NCI-H2107 treated with DMSO at 0.1 percent for 48 hours (cell line): ENCODE data around the gene MAPRE3.

Experiments used
- DNase-seq: peaks from one replicate; lab custom pipeline; 2025; ENCODE audit not compliant: unreplicated experiment; lab: John Stamatoyannopoulos, UW

MAPRE3 gene

DNA sequence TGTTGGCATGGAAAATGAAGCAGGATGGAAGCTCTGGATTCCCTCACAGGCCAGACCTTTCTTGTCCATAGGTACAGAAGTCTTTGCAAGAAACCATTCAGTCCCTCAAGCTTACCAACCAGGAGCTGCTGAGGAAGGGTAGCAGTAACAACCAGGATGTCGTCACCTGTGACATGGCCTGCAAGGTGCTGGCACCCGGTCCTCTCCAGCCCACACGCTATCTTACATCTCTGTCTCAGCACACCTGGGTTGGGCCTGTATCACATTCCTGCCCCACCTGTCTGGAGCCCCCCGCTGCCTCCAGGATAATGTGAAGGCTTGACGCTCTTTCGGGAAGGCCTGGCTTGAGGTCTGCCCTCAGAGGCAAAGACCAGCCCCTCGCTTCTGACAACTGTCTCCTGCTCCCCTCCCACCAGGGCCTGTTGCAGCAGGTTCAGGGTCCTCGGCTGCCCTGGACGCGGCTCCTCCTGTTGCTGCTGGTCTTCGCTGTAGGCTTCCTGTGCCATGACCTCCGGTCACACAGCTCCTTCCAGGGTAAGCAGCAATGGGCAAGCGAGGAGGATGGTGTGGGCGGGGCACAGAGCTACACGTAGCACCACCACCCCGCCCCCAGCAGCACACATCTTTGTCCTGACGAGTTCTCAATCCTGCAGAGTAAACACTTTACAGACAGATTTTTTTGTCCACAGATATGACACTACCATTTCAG, 68.3 kb downstream of the MAPRE3 start:
- DNase-seq: no peak

GRCh38 chr2:27039426-27039825, 69.0 kb downstream of the MAPRE3 start:
- no peak for DNase-seq

DNA sequence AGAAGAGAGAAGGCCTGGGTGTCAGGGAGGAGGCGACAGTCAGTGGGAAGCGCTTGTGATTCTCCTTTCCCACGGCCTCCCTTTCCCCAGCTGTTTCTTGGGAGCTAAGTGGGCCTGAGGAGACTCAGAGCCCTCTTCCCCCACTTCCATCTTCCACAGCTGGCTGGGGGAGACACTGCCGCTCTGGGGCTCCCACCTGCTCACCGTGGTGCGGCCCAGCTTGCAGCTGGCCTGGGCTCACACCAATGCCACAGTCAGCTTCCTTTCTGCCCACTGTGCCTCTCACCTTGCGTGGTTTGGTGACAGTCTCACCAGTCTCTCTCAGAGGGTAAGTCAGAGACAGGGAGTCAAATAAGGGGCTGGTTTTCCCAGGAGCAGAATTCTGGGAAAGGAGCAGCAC, 69.4 kb downstream of the MAPRE3 start:
- DNase-seq: no peak

- DNase-seq: no peak
Observed at GRCh38 chr2:27040282-27040681, 69.8 kb downstream of the MAPRE3 start.

- DNase-seq: no peak
Observed at GRCh38 chr2:27041752-27042151, 71.3 kb downstream of the MAPRE3 start.

- DNase-seq: no peak
Observed at GRCh38 chr2:27042159-27042661, 71.8 kb downstream of the MAPRE3 start.

- no peak for DNase-seq
Observed at GRCh38 chr2:27042985-27043634, 72.7 kb downstream of the MAPRE3 start.

GRCh38 chr2:27049422-27050280, 79.2 kb downstream of the MAPRE3 start:
- no peak for DNase-seq

DNA sequence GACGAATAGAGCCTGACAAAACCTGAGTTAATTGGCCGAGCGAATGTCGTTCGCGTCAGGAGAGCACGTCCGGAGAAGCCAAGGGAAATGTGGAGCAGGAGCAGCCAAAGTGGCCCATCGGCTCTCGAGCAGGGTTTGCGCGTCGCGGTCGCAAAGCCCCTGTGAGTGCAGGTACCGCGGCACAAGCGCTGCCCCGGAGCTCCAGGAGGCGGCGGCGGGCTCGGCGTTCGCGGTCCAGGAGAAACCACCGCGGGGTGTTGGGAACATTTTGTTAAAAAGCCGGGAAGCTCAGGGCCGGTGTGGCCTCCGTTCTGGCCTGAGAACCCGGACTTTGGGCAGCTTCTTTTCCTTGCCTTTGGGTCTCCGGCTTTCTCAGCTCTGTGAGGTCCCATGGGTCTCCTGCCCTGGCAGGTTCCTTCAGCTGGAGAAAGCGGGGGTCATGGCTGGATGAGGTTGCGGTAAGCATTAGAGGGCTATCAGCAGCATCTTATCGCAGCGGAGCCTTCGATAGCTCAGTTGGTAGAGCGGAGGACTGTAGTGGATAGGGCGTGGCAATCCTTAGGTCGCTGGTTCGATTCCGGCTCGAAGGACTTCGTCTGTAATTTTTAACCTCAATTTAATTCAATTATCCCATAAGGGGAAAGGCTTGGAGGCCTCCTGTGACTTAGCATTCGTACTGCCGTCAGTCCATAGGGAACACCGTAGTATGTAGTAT, 80.0 kb downstream of the MAPRE3 start:
- DNase-seq: peak; percentile 83

DNA sequence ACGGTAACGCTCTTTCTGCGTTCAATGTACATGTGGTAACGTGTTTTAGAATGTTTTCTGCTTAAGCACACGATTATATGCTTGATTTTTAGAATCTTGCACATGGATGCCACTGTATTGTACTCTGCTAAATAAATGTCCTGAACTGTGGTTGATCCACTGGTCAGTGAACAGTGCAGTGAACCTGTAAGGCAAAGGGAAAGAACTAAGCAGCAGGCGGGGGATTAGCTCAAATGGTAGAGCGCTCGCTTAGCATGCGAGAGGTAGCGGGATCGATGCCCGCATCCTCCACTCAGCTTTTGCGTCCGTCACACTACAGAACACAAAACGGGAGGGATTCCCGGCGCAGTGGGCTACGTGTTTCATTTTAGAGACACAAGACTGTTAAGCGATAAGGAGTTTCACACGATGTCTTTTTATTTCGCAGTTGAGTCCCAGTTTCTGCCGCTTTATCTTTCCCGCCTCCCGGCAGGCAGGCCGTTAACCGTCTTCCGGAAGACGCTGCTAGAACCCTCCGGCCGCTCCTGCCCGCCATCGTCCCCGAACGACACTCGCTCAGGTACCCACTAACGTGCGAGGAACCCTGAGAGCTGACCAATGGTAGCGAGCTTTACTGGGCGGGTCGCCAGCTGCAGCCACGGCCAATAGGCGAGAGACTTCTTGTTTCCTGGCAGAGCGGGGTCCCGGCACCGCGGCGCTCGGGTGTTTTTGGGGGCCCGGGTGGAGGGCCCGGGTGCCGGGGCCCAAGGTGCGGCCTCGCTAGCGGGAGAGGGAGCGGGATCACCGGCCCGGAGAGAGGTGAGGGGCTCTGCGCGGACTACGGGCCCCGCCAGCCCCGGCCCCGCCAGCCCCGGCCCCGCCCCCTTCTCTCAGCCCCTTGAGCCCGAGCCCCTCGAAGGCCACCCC, 80.8 kb downstream of the MAPRE3 start, which contains the start of gene AGBL5:
Gene AGBL5, plus strand, starts transcription at position 673 of the 906 bp plus-strand sequence. CDS start 1,291 bp downstream, outside the sequence.
- peak; percentile 75 for DNase-seq

DNA sequence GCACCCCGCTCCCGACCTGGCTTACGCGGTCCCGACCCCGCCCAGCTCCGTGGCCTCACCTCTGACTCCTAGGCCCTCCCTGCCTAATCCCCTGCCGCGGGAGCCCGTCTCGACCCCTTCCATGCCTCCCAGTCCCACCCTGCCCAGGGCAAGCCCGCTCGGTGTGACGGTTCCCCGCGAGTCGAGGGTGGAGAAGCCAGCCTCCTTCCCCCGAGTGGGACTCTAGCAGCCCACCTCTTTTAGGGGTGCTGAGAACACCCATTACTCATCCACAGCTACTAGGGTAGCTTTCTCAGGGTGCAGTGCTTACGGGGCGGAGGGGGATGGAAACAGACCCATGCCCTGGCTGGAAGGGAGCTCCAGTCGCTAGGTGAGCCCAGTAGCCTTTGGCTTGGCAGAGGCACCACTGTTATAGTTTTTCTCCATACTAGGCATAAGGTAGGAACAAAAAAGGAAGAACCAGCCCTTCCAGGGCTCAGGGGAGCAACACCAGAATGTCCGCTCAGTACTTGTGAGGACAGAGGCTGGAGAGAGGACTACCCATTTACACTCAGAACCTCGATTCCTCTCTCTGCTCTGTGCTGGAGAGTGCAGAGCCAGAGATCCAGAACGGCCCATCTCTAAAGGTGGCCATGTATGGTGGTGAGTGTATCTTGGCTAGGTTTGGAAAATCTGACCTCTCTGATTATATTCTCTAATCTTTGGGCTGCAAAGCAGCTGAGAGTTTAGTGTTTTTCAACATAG, 81.6 kb downstream of the MAPRE3 start:
- no peak for DNase-seq

DNA sequence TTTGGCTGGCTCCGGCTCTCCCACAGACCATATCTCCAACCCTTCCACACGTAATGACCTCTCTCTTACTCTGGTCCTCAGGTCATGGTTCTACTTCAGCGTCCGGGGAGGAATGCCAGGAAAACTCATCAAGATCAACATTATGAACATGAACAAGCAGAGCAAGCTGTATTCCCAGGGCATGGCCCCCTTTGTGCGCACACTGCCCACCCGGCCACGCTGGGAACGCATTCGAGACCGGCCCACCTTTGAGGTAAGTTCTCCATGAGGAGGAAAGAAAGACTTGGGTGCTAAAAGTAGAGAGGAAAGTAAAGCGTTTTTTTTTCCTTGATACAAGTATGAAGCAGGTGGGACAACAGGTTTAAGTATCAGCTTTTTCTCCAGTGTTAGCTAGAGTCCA, 82.9 kb downstream of the MAPRE3 start:
- no peak for DNase-seq

DNA sequence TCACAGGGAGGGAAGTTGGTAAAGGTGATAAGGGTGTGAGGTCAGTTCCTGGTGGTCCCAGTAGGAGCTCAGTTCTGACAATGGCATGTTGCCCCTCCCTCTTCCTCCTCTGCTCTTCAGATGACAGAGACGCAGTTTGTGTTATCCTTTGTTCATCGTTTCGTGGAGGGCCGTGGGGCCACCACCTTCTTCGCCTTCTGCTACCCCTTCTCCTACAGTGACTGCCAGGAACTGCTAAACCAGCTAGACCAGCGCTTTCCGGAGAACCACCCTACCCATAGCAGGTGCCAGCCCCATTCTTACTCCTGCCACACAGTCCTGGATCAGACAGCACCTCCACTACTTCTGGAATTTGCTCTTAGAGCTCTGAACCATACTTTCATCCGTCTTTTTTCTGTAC, 83.3 kb downstream of the MAPRE3 start:
- no peak for DNase-seq

DNA sequence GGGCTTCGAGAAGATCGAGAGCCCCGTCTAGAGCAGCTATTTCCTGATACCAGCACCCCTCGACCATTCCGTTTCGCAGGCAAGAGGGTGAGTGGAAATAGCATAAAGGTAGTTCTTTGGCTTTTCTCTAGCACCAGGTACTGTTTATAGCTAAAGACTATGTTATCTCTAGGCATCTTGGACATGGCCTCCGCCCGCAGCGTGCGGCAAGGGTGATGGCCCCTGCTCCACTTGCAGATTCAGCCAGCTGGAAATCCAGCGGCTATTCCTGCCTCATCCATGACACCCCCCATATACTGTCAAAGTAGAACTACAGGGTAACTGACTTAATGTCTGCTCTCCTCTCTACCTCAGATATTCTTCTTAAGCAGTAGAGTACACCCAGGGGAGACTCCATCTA, 84.3 kb downstream of the MAPRE3 start:
- no peak for DNase-seq

- no peak for DNase-seq
Observed at GRCh38 chr2:27057184-27057583, 86.7 kb downstream of the MAPRE3 start.

GRCh38 chr2:27058210-27058609, 87.8 kb downstream of the MAPRE3 start:
- no peak for DNase-seq

GRCh38 chr2:27059141-27059820, 88.8 kb downstream of the MAPRE3 start:
- no peak for DNase-seq

DNA sequence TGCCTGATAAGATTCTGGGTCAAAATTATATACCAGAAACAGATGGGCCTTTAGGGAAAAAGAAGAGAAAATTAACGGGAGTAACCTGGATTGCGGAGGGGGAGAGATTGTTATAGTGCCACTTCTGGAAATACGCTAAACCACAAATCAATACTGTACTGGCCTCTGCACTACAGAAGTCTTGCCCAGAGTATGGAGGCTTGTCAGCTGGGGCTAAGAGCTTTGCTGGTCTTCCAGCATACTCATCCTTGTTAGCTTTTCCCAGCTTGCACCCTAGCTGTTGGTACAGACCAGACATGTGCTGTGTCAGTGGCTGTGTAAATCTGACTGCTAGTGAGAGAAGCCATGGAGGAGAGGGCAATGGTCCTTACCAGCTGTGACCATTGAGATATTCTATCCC, 89.9 kb downstream of the MAPRE3 start:
- peak; percentile 84 for DNase-seq

- DNase-seq: no peak
Observed at GRCh38 chr2:27065128-27065527, 94.7 kb downstream of the MAPRE3 start.
